Measurements from ENCODE around the gene NIN.

GRCh38 chr14:50836515-50836914 lies 5.6 kb upstream of the NIN start:
- TF ChIP-seq CTCF (conservative IDR thresholded peaks at IDR 0.05 in 1 of 2, IDR thresholded peaks at IDR 0.05 in 1 of 2; ENCODE audit: extremely low read depth in 1 of 2, insufficient read depth in 1 of 2, low read depth in 1 of 2, low read length in 2 of 2), result no peak
- TF ChIP-seq EZH2 (IDR thresholded peaks at IDR 0.05; ENCODE audit: borderline replicate concordance, low read length), result no peak

Data from mammary epithelial cell (primary cell).